ENCODE results near the gene CEP72.

GRCh38 chr5:574906-575305 lies 37.2 kb upstream of the CEP72 start:
- TF ChIP-seq POLR2A (IDR thresholded peaks at IDR 0.05) (no peak), CTCF (IDR thresholded peaks at IDR 0.05) (no peak)
